Heart left ventricle (tissue), 16 donors: ENCODE results near the gene ALPG. TPM values are rescaled to one million over a fixed set of nuclear protein-coding genes. Genes with fewer than 3 reads are reported as not detected.
"Not testable (repeated sequence)": the region's sequence is repeated elsewhere in the genome, so short reads cannot be mapped to it uniquely, and the experiment has no call there.

Experiments used
- ATAC-seq, 4 donors: fragments of 200-7000 bp; cut with Tn5 transposase; one replicate each; pipeline ENCODE4 v1.9.1; 2020 to 2022; ENCODE audit warnings: moderate library complexity in 4 of 4, mild to moderate bottlenecking in 3 of 4, moderate number of reproducible peaks in 1 of 4
- DNase-seq, 5 donors: peaks; one replicate each; pipeline ENCODE4 v3.0.0-alpha.2; 2020
- H3K27ac ChIP-seq, 12 donors: fragments of 200-600 bp; sonication (generic) in 4 of 12; one replicate each; pipeline versions ENCODE4 v1.5.0 to v1.8.0; 2016 to 2022; ENCODE audit warnings: mild to moderate bottlenecking in 2 of 12
- H3K27me3 ChIP-seq, 9 donors: fragments of 200-600 bp; sonication (generic) in 2 of 9; one replicate each; pipeline versions ENCODE4 v1.5.1 to v1.8.0; 2016 to 2022; ENCODE audit warnings: mild to moderate bottlenecking in 3 of 9
- H3K36me3 ChIP-seq, 9 donors: fragments of 200-600 bp; sonication (generic) in 2 of 9; one replicate each; pipeline versions ENCODE4 v1.5.0 to v1.8.0; 2018 to 2022; ENCODE audit warnings: mild to moderate bottlenecking in 2 of 9
- H3K4me1 ChIP-seq, 12 donors: fragments of 200-600 bp; sonication (generic) in 4 of 12; one replicate each; pipeline versions ENCODE4 v1.5.0 to v1.8.0; 2016 to 2022; ENCODE audit warnings: mild to moderate bottlenecking in 3 of 12
- H3K4me3 ChIP-seq, 12 donors: fragments of 200-600 bp; sonication (generic) in 4 of 12; one replicate each; pipeline versions ENCODE4 v1.5.0 to v1.8.0; 2017 to 2022; ENCODE audit warnings: mild to moderate bottlenecking in 9 of 12, moderate library complexity in 4 of 12
- H3K9me3 ChIP-seq, 12 donors: fragments of 200-600 bp; sonication (generic) in 4 of 12; one replicate each; pipeline versions ENCODE4 v1.5.0 to v1.8.0; 2016 to 2022; ENCODE audit warnings: mild to moderate bottlenecking in 1 of 12
- CTCF ChIP-seq, 12 donors: fragments of 200-600 bp; sonication (generic) in 4 of 12; IDR thresholded peaks; one replicate each; pipeline versions ENCODE4 v1.5.0 to v1.8.0; 2018 to 2022; ENCODE audit warnings: antibody characterized with exemption in 12 of 12, mild to moderate bottlenecking in 5 of 12
- POLR2A ChIP-seq, 2 donors: fragments of 450-650 bp; IDR thresholded peaks; one replicate each; pipeline ENCODE4 v1.6.1; 2017; ENCODE audit warnings: antibody characterized with exemption in 2 of 2, mild to moderate bottlenecking in 2 of 2, moderate library complexity in 2 of 2
- WGBS, 4 donors: extraction: QIAGEN DNeasy Blood & Tissue Kit in 2 of 4; methylation state at CpG; one replicate each; pipeline versions ENCODE4 v1.1.5 to v1.1.7; 2013 to 2018; 5-methylcytosine and 5-hydroxymethylcytosine counted together
- intact Hi-C, 10 donors: fragments of 100-400 bp; cut with DNase I; formaldehyde crosslinking; loops; one replicate each; pipeline versions ENCODE4 v1.11.1 to v1.14.2; 2022
- polyA plus RNA-seq, 2 donors: library from polyadenylated mRNA; stranded (reverse); fragments of 200-250 nt; gene quantifications; one replicate each; pipeline ENCODE4 v1.2.3, GENCODE V29; 2013
- total RNA-seq, 9 donors: library from RNA; depleted of rRNA in 2 of 9; stranded (reverse); fragments of >200 nt in 2 of 9; fragmentation: NEBNext Ultra II Directional in 3 of 9; extraction: Animal tissue kit (Norgen Biotek cat#: 25700) in 3 of 9; gene quantifications; one replicate each; pipeline versions ENCODE4 v1.1.0 to v1.2.4, GENCODE V29; 2016 to 2023
- donor health status: ischemic (EF 13 %, LVEDD 7.1; RV severe dilation, severe dysfunction).
- donor health status: healthy with polysubstance abuse.
- donor health status: DM: no; HTN: yes; CAD: no.
- donor health status: DM: no; HTN: no; CAD: no.
- donor health status: ischemic (EF 25% LVEDD 6.9; RV normal size, moderate dysfunction).
- donor health status: ischemic (EF 25% LVEDD 5.7; RV mildly dilated, moderate dysfunction).
- donor health status: healthy.
- donor health status: DM: yes; HTN: yes; CAD: no.
- donor health status: ischemic (EF 35%, LVEDD 5.7; RV mildly dilated, moderate dysfunction).
- donor health status: nonischemic (EF 11% LVEDD 7.7; RV severe dilation, severe dysfunction).
- donor health status: DM: yes; HTN: yes; CAD: no.
- donor health status: PGD.
- donor health status: ischemic (EF 29% LVEDD 5.4; RV normal size, mild dysfunction).
- donor health status: nonischemic (EF 23%, LVEDD 6.1; RV moderate dilation, normal function).

ALPG gene
- total and polyA plus RNA-seq, 11 donors: not detected

DNA sequence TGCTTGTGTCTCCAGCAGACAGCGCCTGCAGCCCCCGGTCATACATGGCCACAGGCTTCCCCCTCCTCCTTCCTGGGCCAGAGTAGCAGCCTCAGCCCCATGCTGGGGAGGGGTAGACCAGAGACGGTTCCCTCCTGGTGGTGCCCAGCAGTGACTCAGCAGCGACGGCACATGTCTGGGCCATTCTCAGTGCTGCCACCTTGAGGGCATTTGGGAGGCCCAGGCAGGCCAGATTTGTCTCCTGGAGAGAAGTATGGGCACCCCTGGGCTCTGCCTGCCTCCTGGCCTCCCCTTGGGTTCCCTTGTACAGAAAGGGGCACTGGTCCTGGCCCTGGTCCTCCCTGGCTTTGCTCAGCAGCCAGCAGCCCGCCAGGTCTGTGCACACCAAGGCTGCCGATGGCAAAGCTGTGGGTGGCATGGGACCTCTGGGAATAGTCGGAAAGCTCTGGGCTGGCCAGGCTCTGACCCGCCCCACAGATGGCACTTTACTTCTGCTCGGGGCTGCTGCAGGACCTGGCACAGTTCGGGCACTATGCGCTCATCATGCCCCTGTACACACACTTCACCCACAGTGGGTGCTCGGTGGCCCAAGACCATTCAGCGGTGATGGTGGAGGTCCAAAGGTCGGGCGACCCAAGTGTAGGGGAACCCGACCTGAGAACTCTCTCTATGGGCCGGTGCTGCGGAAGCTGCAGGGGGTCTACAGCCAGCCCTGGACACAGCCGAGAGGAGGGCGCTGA is 37.9 kb downstream of the ALPG start:
- Histone ChIP-seq H3K4me3 (no peak overlapping the region), H3K9me3 (no peaks in the 10 kb centered on the region), H3K36me3 (no peaks in the 10 kb centered on the region), H3K4me1 (peaks cover 0 to 4% (median 0%) of the 10 kb centered on the region in 12 donors), H3K27ac (no peak overlapping the region), H3K27me3 (no peaks in the 10 kb centered on the region)
- TF ChIP-seq CTCF (IDR thresholded peaks at IDR 0.05) (peak; percentile 14 to 66 (median 37)), POLR2A (IDR thresholded peaks at IDR 0.05) (no peak)
- intact Hi-C loops: loop anchor here in 6 of 10 donors (2.0 to 10.0 kb wide), 7 partner anchors 73 to 537 kb away; partner anchors contain the start of genes PRSS56 (in 2 of the 6) and NPPC (in 1 of the 6)
- no peak for ATAC-seq
- WGBS, 4 donors: 81 to 91% (median 83%) methylated on average over 16 to 21 of the region's 21 CpGs
- DNase-seq: peak in 1 of 5 donors; percentile 55

DNA sequence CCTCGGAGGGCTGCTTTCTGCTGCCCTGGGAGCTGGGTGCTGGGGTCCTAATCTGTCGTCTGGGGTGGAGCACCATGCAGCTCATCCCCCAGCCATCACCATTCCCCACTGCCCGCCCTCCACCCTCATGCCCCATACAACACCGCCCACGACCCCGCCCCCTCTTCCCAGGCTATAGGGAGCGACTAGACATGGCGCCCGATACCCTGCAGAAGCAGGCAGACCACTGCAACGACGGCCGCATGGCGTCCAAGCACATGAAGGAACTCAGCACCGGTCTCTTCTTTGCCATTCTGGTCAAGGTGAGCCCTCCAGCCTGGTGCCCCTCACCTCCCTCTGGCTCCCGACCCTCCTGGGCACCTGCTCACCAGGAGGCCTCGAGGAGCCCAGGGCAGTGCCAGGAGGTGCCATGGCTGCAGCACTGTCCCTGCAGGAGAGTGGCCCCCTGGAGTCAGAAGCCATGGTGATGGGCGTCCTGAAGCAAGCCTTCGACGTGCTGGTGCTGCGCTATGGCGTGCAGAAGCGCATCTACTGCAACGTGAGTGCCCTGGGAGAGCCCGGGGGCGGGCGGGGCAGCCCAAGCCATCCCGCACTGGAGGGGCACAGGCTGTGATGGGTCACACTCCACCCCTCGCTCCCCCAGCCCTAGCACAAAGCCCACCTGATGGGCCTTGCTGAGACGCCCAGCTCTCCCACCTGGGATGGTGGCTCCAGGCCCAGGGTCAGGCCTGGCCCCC is 38.7 kb downstream of the ALPG start:
- not testable (repeated sequence) for H3K27me3 ChIP-seq, ATAC-seq, DNase-seq, H3K4me1 ChIP-seq, H3K4me3 ChIP-seq, H3K9me3 ChIP-seq, H3K27ac ChIP-seq, H3K36me3 ChIP-seq
- 79 to 87% (median 82%) methylated on average over 13 to 28 of the region's 29 CpGs for WGBS, 4 donors
- intact Hi-C loops: loop anchor here in 3 of 10 donors (2.0 to 10.0 kb wide), 3 partner anchors 72 to 111 kb away; partner anchors contain the start of gene PRSS56 (in 1 of the 3)

DNA sequence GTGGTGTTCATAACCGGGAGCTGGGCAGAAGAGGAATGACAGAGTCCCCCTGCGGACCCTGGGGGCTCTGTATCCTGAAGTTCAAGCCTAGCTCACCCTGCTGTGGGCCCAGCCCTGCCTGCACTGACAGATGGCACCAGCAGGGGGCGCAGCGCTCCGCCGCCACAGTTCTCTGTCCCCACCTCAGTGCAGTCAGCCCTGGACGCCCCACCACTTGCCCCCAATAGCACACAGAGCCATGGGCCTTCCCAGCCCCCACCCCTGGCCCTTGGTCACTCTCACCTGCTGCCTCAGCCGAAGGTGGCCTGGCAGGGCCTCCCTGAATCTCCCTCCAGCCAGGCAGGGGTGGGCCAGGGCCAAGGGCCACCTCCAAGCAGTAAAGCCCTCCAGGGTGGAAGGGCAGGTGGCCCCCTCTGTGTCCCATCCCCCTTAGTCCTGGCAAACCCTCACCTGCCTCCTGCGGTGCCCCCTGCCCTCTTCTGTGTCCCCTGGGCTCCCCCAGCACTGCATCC is 39.7 kb downstream of the ALPG start:
- intact Hi-C loops: loop anchor here in 6 of 10 donors (2.0 to 10.0 kb wide), 4 partner anchors 71 to 112 kb away; partner anchors contain the start of gene PRSS56 (in 2 of the 6)
- ATAC-seq: peak in 2 of 4 donors; percentile 29 to 41
- H3K27me3 ChIP-seq, H3K4me1 ChIP-seq, H3K36me3 ChIP-seq, H3K27ac ChIP-seq, H3K9me3 ChIP-seq, H3K4me3 ChIP-seq, DNase-seq: not testable (repeated sequence)
- 26 to 86% (median 36%) methylated on average over 1 to 9 of the region's 9 CpGs for WGBS, 4 donors
- peak in 5 of 12 donors; percentile 12 to 50 (median 38) for TF ChIP-seq CTCF (IDR thresholded peaks at IDR 0.05)

GRCh38 chr2:232447091-232447620 is 40.5 kb downstream of the ALPG start:
- WGBS, 4 donors: 83 to 87% (median 85%) methylated on average over 8 to 9 of the region's 9 CpGs
- TF ChIP-seq CTCF (IDR thresholded peaks at IDR 0.05) (no peak), POLR2A (IDR thresholded peaks at IDR 0.05) (no peak)
- DNase-seq (no peak), ATAC-seq (no peak)
- intact Hi-C loops: loop anchor here in 6 of 10 donors (2.0 to 10.0 kb wide), 4 partner anchors 70 to 112 kb away; partner anchors contain the start of gene PRSS56 (in 2 of the 6)
- Histone ChIP-seq H3K4me3 (no peak overlapping the region), H3K4me1 (no peaks in the 10 kb centered on the region), H3K36me3 (no peaks in the 10 kb centered on the region), H3K27me3 (no peaks in the 10 kb centered on the region), H3K27ac (no peak overlapping the region), H3K9me3 (no peaks in the 10 kb centered on the region)
